WI38 (cell line): Measurements from ENCODE around the gene BABAM2.

Source experiments
- H3K4me3 ChIP-seq: 2 replicates; pipeline ENCODE4 v1.5.1; 2011; ENCODE audit warnings: low read depth, mild to moderate bottlenecking, control low read depth, low read length
- CTCF ChIP-seq: IDR thresholded peaks from 2 replicates; pipeline ENCODE4 v1.5.1; 2012; ENCODE audit warnings: low read depth, mild to moderate bottlenecking, control low read depth, low read length

The BABAM2 gene

DNA sequence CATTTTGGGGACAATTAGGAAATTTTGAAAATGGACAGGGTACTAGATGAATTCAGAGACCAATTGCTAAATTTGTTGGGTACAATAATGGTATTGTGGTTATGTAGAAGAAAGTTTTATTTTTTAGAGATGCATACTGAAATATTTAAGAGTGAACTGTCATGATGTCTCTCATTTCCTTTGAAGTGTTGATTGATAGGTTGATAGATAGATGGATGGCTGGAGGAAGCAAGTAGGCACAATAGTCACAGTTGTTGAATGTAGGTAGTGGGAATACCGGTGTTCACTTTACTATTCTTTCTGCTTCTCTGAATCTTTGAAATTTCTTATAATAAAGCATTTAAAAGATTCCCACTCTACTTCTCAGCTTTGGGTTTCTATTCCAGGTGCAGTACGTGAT, 350.4 kb downstream of the BABAM2 start:
- H3K4me3 ChIP-seq = no peak overlapping the region
- TF ChIP-seq CTCF = no peak

DNA sequence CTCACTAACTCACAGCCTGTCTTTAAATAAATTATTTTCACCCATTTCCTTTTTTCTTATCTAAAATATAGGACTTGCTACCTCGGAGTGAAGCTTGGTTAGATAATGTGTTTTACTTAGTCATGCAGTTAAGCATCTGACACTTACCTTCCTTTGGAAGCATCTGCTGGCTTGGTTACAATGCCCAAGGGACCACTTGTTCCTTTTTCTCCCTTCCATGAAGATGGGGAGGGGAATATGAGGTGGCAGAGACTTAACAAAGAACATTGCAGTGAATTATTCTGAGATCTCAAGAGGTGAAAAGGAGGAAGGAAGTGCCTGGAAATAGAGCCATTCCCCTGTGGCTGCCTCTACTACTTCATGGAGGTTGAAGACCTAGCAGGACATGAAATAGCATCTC, 356.8 kb downstream of the BABAM2 start:
- no peak overlapping the region for H3K4me3 ChIP-seq
- no peak for TF ChIP-seq CTCF

DNA sequence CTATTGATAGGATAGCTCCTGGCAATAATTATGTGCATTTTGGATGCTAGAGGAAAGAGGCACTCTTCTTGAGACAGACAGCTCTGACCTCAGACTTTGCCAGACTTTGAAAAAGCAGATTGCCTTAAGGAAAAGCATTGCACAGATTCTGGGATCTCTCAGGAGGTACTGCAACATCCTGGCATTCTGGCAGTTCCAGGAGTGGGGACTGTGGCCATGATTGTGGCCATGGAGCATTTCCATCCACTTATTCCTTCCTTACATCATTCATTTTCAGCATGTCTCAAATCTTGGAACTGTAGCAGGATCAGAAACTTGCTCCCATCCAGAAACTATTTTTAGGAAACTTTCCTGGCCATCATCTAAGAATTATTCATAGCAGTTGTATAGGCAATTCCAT, 357.2 kb downstream of the BABAM2 start:
- no peak for TF ChIP-seq CTCF
- no peak overlapping the region for H3K4me3 ChIP-seq

DNA sequence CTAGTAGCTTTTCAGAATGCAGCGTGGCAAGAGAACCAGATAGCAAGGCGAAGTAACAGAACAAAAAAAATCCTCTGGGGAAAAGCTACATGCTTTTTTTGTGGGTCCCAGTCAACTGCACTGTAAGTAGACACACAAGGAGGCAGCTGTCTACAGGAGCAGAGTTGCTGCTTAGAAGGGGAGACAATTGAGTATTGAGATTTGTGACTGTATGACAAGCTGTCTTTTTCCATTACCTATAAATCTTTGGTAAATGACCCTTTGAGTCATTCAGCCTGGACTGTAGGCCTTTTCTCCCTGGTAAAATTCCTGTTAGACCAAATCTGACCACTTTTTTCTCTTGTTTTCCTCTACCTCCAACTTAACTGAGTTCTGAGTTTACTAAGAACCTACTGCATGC, 358.0 kb downstream of the BABAM2 start:
- TF ChIP-seq CTCF = no peak
- no peak overlapping the region for H3K4me3 ChIP-seq

DNA sequence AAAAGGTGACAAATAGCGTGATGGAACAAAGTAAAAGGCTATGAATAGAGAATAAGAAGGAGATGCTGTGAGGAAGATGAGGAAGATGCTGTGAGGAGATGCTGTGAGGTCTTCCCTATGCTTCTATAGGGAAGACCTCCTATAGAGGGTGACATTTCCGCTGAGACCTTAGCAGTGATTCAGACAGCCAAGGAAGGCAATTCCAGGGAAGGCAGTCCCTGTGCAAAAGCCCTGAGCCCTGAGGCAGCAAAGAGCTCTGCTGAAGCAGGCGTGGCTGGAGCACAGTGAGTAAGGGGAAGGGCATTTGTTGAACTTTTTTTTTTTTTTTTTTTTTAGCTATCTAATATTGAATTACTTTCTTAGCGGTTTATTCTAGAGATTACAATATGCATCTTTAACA, 359.5 kb downstream of the BABAM2 start:
- H3K4me3 ChIP-seq = no peak overlapping the region
- TF ChIP-seq CTCF = no peak

DNA sequence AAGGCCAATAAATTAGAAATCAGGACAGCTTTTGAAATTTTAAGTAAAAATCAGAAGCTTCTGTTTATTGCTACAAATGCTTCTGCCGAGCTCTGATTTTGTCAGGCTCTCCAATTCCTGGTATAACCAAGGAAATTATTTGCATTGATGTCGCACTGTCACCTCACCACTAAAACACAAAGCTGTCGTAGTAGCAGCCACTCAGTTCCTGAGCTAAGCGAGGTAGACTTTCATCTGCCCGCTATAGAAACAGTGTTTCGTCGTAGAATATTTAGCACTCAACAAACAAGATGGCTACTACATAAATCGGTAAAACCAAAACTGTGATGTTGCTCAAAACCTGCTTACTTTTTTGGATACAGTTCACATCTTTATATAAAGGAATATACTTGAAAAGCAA, 360.8 kb downstream of the BABAM2 start:
- H3K4me3 ChIP-seq = no peak overlapping the region
- TF ChIP-seq CTCF = no peak

- TF ChIP-seq CTCF = no peak
- no peak overlapping the region for H3K4me3 ChIP-seq
Observed at GRCh38 chr2:28252311-28252710, 361.8 kb downstream of the BABAM2 start.
